HG03354 (cell line): ENCODE data around the gene FOXJ3.

Source experiments
- ATAC-seq: cut with Tn5 transposase; IDR thresholded peaks from one replicate; pipeline ENCODE4 v1.9.1; 2021; ENCODE audit warnings: mild to moderate bottlenecking; ENCODE audit not compliant: unreplicated experiment, poor library complexity, severe bottlenecking

The FOXJ3 gene

DNA sequence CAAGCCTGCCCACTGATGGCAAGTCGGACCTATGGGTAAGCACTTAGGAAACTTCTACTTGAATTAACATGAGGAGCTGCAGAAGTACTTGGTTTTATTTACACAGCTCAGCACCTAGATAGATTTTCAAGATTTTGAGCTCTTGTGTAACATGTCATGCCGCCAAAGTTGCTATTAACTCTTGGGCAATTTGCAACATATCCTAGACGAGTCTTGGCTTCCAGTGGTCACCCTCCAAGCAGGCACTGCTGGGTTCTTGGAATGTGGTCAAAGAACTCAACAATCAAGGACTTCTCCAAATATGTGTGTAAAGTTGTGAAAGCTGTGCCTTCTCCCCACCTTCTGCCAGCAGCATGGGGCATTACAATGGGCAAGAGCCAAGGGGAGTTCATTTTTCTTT lies 199.6 kb downstream of the FOXJ3 start:
- ATAC-seq, result no peak

DNA sequence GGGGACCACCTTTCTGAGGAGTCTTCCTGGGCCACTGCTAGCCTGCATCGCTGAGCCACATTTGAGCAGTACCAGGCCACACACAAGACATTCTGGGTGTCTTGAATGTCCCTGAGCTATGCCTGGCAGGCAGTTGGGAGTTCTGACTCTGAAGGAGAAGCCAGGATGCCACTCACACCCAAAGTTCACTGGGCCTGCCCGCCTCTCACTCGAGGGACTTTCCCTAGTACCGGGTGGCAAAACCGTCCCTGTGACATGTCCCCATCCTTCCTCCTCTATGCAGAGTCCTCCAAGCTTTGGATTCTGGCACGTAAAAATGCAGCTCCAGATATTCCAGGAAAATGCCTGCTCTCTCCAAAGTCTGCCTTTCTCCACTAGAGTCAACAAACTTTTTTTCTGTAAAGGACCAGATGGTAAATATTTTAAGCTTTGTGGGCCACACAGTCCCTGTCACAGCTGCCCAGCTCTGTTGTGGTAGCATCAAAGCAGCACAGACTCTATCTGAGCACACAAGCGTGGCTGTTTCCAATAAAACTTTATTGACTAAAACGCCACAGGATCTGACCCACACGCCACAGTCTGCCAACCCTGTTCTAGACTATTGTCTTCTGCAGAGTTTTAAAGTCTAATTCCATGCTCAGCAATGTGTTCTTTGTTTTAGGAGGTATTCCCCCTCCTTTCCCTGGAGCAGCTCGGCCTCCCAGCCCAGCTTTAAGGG lies 201.1 kb downstream of the FOXJ3 start:
- no peak for ATAC-seq

DNA sequence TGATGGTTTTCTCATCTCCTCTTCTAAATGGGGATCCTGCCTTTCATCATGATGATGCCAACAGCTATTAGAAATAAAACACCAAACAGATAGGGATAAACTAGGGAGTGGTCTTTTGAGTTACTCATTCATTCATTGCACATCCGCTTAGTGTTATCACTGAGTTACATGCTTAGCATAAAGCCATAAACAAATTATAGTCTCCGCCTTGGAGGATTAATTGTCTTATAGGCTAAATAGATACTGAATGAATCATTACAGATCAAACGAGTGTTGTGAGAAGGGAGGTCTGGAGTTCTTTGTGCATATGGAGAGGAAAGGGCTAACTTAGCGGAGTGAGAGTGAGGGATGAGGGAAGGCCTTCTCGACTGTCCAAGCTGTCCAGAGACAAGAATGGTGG lies 201.6 kb downstream of the FOXJ3 start:
- ATAC-seq, result no peak

DNA sequence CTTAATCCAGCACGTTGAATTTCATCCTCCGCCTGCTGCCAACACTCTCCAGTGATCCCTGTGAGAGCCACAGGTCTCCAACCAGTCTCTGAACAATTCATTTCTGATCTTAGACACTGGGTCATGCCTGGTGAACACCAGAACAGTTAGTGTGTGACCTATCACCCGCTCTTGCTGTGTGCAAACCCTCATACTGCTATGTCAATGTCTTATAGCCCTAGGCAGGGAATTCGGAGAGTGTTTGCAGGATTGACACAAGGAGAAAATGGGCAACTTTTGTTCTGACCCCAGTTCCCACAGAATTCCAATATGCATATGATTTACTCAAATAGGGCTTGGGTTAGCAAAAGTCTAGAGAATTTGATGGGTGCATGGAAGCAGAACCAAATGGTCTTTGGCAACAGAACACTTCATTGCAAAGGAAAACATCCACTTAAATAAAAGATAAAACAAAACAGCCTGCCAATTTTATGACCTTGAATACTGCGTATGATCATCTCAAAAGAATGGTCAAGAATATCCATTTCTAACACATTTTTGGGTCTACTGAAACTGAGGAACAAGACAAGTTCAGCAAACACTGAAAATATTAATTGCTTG lies 204.9 kb downstream of the FOXJ3 start:
- ATAC-seq, result no peak

DNA sequence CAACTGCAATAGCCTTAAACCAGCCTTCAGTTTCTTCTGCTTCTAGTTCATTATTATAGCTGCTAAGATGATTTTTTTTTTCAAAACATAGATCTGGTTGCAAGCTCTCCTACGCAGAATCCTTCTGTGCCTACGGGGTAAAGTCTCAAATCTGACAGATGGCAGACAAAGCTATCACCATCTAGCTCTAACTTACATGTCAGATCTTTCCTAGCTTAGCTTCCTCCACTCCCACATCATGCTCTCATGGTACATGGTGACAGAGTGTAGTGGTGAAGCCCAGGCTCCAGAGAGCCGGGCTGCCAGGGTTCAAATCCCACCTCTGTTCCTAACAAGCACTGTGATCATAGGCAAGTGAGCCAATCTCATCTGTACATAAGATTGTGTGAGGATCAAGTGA lies 206.1 kb downstream of the FOXJ3 start:
- no peak for ATAC-seq

DNA sequence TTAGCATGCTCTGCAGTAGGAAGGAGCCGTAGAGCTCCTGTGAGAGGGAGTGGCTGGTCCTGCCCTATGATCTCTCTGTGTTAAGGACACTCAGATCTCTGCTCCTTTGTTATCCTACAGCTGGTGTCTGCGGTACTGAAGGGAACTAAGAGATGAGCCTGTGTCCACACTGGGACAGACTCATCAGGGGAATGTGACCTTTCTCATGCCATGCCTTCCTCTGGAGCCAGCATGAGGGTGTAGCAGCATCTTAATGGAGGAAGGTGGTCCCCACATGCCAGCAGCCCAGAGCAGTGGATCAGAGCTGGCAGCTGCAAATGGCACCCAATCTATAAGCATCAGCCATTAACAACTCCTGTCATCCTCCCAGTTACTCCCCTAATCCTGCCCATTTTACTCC lies 206.5 kb downstream of the FOXJ3 start:
- ATAC-seq, result no peak

DNA sequence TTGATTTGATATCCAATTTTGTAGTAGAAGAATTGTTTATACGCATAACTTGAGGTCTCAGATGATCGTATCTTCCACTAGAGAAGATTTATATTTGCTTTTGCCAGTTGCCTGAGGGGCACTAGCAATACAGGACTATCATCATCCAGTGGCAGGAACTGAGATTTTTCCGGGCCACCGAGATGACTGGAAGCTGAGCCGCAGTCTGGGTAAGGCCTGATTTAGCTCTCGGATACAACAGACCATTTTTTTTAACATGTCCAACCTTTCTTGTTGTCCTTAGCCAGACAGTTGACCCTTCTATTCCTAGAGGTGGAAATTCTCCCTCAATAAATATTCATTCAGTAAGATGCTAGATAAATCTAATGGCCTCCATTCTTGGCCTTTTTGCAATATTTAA lies 207.3 kb downstream of the FOXJ3 start:
- no peak for ATAC-seq
